HepG2 (cell line): Measurements from ENCODE around the gene TMEM107. TPM values are rescaled to one million over a fixed set of nuclear protein-coding genes. Genes with fewer than 3 reads are reported as not detected.

ENCODE experiments used
- ATF1 ChIP-seq: IDR thresholded peaks from 2 replicates; pipeline ENCODE4 v1.6.1; 2016; ENCODE audit warnings: mild to moderate bottlenecking, control low read depth
- CBX2 ChIP-seq, 2 experiments: fragments of 200-600 bp in 1 of 2; sonication (generic); formaldehyde crosslinking in 1 of 2; IDR thresholded peaks; 2 replicates each; pipeline versions ENCODE4 v1.7.0 to v1.8.1; 2018 to 2022; ENCODE audit warnings: low read depth in 2 of 2, low read length in 1 of 2, mild to moderate bottlenecking in 1 of 2, missing genetic modification reagents in 1 of 2
- CHCHD3 ChIP-seq: sonication (generic); formaldehyde crosslinking; IDR thresholded peaks from 2 replicates; pipeline ENCODE4 v1.8.0; 2022; ENCODE audit warnings: mild to moderate bottlenecking, missing genetic modification reagents, moderate library complexity
- GMEB1 ChIP-seq: sonication (generic); formaldehyde crosslinking; IDR thresholded peaks from 2 replicates; pipeline ENCODE4 v1.5.1; 2020; ENCODE audit warnings: missing genetic modification reagents, mild to moderate bottlenecking, borderline replicate concordance
- HNRNPL ChIP-seq: fragments of 200-400 bp; formaldehyde crosslinking; IDR thresholded peaks from 2 replicates; pipeline ENCODE4 v1.6.1; 2017; ENCODE audit warnings: mild to moderate bottlenecking, low read depth, low read length
- MXD1 ChIP-seq: sonication (generic); formaldehyde crosslinking; IDR thresholded peaks from 2 replicates; pipeline ENCODE4 v1.4.0; 2020; ENCODE audit warnings: mild to moderate bottlenecking, missing genetic modification reagents
- NFIB ChIP-seq: sonication (generic); formaldehyde crosslinking; IDR thresholded peaks from 2 replicates; pipeline ENCODE4 v1.9.0; 2021; ENCODE audit warnings: missing genetic modification reagents, mild to moderate bottlenecking, borderline replicate concordance
- NFYC ChIP-seq: IDR thresholded peaks from 2 replicates; pipeline ENCODE4 v1.6.1; 2016; ENCODE audit warnings: missing genetic modification reagents, missing compliant biosample characterization
- TCF7L2 ChIP-seq: IDR thresholded peaks from 2 replicates; pipeline ENCODE4 v1.6.1; 2011; ENCODE audit warnings: mild to moderate bottlenecking, low read depth, low read length, moderate library complexity
- ZBTB8A ChIP-seq: sonication (generic); formaldehyde crosslinking; IDR thresholded peaks from 2 replicates; pipeline ENCODE4 v1.4.0; 2020; ENCODE audit warnings: mild to moderate bottlenecking, low read depth, missing genetic modification reagents, borderline replicate concordance
- ZNF17 ChIP-seq: sonication (generic); formaldehyde crosslinking; IDR thresholded peaks from 2 replicates; pipeline ENCODE4 v1.5.0; 2020; ENCODE audit warnings: mild to moderate bottlenecking, missing genetic modification reagents
- ZNF543 ChIP-seq: sonication (generic); formaldehyde crosslinking; IDR thresholded peaks from 2 replicates; pipeline ENCODE4 v1.4.0; 2020; ENCODE audit warnings: mild to moderate bottlenecking, missing genetic modification reagents
- ZNF660 ChIP-seq: sonication (generic); formaldehyde crosslinking; IDR thresholded peaks from 2 replicates; pipeline ENCODE4 v1.5.1; 2020; ENCODE audit warnings: mild to moderate bottlenecking, low read depth, missing genetic modification reagents, borderline replicate concordance
- ZNF710 ChIP-seq: sonication (generic); formaldehyde crosslinking; IDR thresholded peaks from 2 replicates; pipeline ENCODE4 v1.5.0; 2020; ENCODE audit warnings: mild to moderate bottlenecking, missing genetic modification reagents, borderline replicate concordance
- ZNF790 ChIP-seq: sonication (generic); formaldehyde crosslinking; IDR thresholded peaks from 2 replicates; pipeline ENCODE4 v1.8.0; 2022; ENCODE audit warnings: missing genetic modification reagents, mild to moderate bottlenecking, borderline replicate concordance
- polyA plus RNA-seq, 8 experiments: library from polyadenylated mRNA; depleted of rRNA in 3 of 8; stranded (reverse) in 7 of 8; unstranded in 1 of 8; fragments of >200 nt; fragmentation: Illumina TruSeq in 4 of 8; extraction: Trizol in 4 of 8; gene quantifications; 2 replicates each; pipeline versions ENCODE4 v1.2.1 to v1.2.3, GENCODE V29; 2011 to 2016; ENCODE audit warnings: low read depth in 4 of 8, missing spikeins in 1 of 8, mixed read lengths in 1 of 8; ENCODE audit not compliant: insufficient read depth in 1 of 8
- total RNA-seq, 5 experiments: library from RNA; depleted of rRNA; stranded (reverse); fragments of >200 nt; fragmentation: Illumina TruSeq; extraction: Trizol; gene quantifications; 2 replicates each; pipeline ENCODE4 v1.2.3, GENCODE V29; 2016; ENCODE audit warnings: low read depth in 1 of 5
- TF ChIP-seq, protein P1 (sequence below): sonication (generic); formaldehyde crosslinking; conservative IDR thresholded peaks from 2 replicates; pipeline ENCODE4 v1.8.0; 2022; ENCODE audit warnings: mild to moderate bottlenecking, moderate library complexity, missing genetic modification reagents
- TF ChIP-seq, protein P2 (sequence below): sonication (generic); formaldehyde crosslinking; IDR thresholded peaks from 2 replicates; pipeline ENCODE4 v1.8.0; 2023; ENCODE audit warnings: mild to moderate bottlenecking, missing genetic modification reagents
- TF ChIP-seq, protein P3 (sequence below): sonication (generic); formaldehyde crosslinking; IDR thresholded peaks from 2 replicates; pipeline ENCODE4 v1.9.0; 2021; ENCODE audit warnings: missing genetic modification reagents, mild to moderate bottlenecking, borderline replicate concordance

The TMEM107 gene
- total and polyA plus RNA-seq, 2 of the 13 experiments (the other 11 are each of a cell fraction or from before 2014, with no cell fraction given): 7.2 to 15.3 TPM

DNA sequence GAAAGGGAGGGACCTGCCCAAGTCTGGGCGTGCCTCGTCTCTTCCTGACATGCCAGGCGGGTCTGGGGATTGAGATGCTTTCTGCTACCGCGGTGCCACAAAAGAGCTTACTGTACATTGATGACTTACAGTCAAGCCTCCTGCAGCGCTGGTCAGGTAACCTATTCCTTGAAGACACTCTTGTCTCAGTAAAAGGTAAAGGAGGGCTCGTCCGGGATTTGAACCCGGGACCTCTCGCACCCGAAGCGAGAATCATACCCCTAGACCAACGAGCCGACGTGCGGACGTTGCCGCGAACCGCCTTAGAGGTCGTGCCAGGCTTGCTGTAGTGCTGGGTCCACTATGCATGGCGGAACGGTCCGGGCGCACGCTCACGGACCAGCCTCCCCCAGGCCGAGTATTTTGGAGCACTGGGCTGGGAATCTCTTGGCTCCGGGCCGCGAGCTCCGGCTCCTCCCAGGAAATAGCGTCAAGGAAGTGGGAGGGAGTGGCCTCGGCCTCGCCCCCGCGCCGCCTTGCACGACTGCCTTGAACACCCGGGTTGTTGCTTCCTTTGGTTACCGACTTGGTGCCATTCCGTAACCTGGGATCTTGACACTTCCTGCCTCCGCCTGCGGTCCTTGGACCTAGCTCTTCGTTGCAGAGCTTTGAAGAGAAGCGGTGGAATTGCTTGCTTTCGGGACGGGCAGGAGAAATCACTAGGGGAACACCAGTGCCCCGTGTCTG, 46.6 kb upstream of the TMEM107 start (continued):
- TF ChIP-seq, protein P1, sequence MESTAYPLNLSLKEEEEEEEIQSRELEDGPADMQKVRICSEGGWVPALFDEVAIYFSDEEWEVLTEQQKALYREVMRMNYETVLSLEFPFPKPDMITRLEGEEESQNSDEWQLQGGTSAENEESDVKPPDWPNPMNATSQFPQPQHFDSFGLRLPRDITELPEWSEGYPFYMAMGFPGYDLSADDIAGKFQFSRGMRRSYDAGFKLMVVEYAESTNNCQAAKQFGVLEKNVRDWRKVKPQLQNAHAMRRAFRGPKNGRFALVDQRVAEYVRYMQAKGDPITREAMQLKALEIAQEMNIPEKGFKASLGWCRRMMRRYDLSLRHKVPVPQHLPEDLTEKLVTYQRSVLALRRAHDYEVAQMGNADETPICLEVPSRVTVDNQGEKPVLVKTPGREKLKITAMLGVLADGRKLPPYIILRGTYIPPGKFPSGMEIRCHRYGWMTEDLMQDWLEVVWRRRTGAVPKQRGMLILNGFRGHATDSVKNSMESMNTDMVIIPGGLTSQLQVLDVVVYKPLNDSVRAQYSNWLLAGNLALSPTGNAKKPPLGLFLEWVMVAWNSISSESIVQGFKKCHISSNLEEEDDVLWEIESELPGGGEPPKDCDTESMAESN (CRISPR knock-in tag): peak; percentile 84
- TF ChIP-seq ZNF660 (CRISPR knock-in tag) (no peak), ATF1 (0 out of 2 replicates have a peak, but pooled peaks have one; percentile 40), ZNF790 (peak; percentile 73; the same call in 1 of the 2 replicates), ZNF17 (CRISPR knock-in tag) (no peak), ZBTB8A (CRISPR knock-in tag) (no peak), ZNF543 (CRISPR knock-in tag) (peak; percentile 49; the same call in 1 of the 2 replicates), NFYC (CRISPR knock-in tag) (peak; percentile 26; the same call in 1 of the 2 replicates), CHCHD3 (CRISPR knock-in tag) (no peak), HNRNPL (no peak), ZNF710 (no peak; the same call in 1 of the 2 replicates), TCF7L2 (no peak), CBX2 (IDR thresholded peaks at IDR 0.05; ENCODE audit: low read depth, low read length) (no peak), CBX2 (CRISPR knock-in tag; IDR thresholded peaks at IDR 0.05; ENCODE audit: low read depth) (no peak), MXD1 (CRISPR knock-in tag) (no peak), GMEB1 (peak; percentile 42; the same call in 1 of the 2 replicates), NFIB (CRISPR knock-in tag) (no peak)
- TF ChIP-seq, protein P2, sequence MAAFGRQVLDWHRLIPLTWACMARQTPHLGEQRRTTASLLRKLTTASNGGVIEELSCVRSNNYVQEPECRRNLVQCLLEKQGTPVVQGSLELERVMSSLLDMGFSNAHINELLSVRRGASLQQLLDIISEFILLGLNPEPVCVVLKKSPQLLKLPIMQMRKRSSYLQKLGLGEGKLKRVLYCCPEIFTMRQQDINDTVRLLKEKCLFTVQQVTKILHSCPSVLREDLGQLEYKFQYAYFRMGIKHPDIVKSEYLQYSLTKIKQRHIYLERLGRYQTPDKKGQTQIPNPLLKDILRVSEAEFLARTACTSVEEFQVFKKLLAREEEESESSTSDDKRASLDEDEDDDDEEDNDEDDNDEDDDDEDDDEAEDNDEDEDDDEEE (CRISPR knock-in tag): peak; percentile 82; the same call in 1 of the 2 replicates
- TF ChIP-seq, protein P3, sequence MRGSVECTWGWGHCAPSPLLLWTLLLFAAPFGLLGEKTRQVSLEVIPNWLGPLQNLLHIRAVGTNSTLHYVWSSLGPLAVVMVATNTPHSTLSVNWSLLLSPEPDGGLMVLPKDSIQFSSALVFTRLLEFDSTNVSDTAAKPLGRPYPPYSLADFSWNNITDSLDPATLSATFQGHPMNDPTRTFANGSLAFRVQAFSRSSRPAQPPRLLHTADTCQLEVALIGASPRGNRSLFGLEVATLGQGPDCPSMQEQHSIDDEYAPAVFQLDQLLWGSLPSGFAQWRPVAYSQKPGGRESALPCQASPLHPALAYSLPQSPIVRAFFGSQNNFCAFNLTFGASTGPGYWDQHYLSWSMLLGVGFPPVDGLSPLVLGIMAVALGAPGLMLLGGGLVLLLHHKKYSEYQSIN (CRISPR knock-in tag): no peak
